Measurements from ENCODE around the gene CTNNA3.

CTNNA3 gene

DNA sequence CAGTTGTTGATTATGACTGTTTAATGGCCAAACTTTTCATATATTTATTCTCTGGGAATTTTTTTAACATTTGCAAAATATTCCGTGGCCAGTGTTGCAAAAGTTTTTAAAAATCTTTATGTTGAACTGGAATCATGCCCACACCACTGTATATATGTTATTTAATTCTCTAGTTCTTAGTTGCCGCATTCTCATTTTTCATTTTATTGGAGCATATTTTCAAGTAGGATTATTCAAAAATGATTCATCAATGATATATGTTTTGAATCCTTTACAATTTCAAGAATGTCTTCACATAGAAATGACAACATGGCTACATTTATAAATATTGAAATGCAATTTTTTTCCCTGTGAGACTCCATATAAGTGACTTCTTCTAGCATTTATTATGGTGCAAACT is 958.8 kb downstream of the CTNNA3 start:
- no peak for DNase-seq

- no peak for DNase-seq
Measured at GRCh38 chr10:66723608-66724400, 972.2 kb downstream of the CTNNA3 start.

DNA sequence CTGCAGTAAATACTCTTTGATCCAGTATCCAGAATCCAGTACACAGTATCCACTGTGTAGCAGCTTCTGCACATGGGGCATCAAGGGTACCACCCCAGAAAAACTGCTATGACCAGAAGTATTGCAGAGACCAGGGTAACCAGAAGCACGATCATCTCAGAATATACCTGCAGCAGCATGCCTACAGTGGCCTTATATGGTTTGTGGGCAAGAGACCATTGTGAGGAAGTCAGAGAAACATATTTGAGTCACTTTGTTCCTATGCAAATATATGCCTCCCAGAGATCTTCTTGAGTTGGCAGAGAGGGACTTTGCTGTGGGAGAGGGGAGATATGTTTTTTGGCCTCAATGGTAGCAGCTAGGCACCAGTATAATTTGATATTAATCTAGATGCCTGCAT is 976.5 kb downstream of the CTNNA3 start:
- DNase-seq = no peak

GRCh38 chr10:66717231-66717981 is 978.6 kb downstream of the CTNNA3 start:
- DNase-seq = peak in 2 of 3 experiments; percentile 8 to 72

DNA sequence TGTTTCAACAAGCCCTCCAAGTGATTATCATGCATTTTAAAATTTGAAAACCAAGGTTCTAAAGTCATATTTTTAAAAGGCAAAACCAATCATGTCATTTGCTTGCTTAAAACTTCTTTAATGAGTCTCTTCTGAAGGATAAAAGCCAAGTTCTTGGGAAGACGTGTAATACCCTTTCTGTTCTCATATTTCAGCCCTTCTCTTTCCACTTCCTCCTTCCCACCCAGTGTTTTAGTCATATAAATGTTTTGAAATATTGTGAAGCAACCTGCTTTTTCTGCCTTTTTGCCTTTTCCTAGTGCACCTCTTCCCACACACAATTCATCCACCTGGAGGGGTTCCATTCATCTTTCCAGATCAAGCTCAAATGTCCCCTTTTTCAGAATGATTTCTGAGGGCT is 981.3 kb downstream of the CTNNA3 start:
- DNase-seq = no peak

DNA sequence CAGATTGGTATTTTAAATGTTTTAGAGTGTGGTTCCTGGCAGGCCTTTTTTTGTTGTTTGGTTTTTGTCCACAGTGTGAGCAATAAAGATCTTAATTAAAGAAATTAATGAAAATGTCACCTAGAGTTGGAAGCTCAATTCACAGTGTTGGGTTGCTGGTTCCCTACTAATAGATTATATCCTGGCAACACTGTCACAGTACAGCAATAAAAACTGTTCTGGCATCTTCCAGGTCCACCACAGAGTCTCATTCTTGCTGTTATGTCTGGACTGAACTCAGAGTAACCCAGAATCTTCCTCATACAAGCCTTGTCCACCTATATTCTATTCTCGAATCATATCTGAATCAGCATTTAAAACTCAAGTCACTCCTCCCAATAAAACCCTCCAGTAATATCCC is 982.6 kb downstream of the CTNNA3 start:
- DNase-seq = no peak

DNA sequence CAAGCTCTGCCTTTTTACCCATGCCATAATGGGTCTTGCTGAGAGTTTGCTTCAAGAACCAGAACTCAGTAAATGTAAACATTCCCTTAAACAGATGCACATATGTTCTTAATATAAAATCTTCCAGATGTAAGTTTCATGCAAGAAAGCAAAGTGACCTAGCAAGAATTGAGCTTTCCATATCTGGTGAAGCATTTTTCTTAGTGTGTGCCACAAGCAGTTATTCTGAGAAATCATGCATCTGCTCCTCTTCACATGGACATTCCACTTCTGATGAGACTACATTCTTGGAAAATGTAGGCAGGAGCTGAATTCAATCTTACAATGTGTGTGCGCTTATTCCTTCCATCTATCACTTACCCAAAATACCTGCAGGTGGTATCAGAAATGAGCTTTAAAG is 997.9 kb downstream of the CTNNA3 start:
- DNase-seq = no peak

- no peak for DNase-seq
Measured at GRCh38 chr10:66695046-66695445, 1000.9 kb downstream of the CTNNA3 start.

GRCh38 chr10:66684581-66684980 is 1011.4 kb downstream of the CTNNA3 start:
- no peak for DNase-seq

DNA sequence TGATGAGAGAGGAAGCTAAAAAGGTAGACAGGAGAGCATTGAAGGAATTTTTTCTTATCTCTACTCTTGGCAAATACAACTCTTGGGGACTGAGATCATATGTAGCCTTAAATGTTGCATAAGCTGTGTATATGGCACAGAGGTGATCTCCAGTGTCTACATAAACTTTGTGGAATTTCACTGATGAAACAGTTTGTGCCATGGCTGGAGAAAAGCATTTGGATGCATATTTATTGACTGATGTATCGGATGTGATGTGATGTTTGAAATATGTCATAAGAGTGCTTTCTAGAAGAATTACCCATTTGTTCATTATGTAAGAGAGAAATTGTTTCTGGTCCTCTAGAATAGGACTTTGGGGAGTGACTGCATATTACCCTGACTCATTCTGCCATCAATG is 1015.1 kb downstream of the CTNNA3 start:
- no peak for DNase-seq

- no peak for DNase-seq
Measured at GRCh38 chr10:66678521-66678920, 1017.5 kb downstream of the CTNNA3 start.

GRCh38 chr10:66673071-66673470 is 1022.9 kb downstream of the CTNNA3 start:
- no peak for DNase-seq

DNA sequence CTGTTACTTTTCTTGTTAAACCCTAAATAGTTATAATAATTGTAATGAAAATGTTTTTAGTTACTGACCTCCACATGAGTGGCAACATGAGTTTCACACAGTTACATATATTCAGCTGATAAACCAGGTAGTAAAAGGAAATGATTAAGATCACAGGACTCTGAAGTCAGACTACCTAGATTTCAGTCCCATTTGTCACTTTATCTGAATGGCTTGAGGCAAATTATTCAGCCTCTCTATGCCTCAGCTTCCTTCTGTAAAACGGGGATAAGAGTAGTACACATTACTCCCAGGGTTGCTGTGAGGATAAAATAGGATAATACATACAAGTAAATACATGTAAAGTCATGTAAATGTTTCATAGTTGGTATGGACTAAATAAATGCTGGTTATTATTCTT is 1024.4 kb downstream of the CTNNA3 start:
- DNase-seq = no peak

GRCh38 chr10:66671064-66671463 is 1024.9 kb downstream of the CTNNA3 start:
- no peak for DNase-seq

DNA sequence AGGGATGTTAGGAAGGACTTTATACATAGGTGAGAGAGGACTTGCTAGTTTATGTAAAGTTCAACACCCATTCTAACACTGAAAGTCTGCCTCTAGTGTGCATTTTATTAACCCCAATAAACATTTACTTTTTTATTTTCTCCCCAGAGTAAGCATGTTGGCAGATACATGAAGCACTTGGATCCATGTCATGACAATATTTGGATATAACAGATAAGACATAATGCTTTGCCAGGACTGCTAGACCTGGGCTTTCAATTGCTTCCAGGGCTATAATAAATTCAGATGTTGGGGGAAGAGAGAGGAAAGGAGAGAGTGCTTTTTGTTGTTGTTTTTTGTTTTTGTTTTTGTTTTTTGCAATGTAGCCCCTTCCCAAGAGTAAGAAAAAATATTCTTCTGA is 1039.5 kb downstream of the CTNNA3 start:
- DNase-seq = no peak

DNA sequence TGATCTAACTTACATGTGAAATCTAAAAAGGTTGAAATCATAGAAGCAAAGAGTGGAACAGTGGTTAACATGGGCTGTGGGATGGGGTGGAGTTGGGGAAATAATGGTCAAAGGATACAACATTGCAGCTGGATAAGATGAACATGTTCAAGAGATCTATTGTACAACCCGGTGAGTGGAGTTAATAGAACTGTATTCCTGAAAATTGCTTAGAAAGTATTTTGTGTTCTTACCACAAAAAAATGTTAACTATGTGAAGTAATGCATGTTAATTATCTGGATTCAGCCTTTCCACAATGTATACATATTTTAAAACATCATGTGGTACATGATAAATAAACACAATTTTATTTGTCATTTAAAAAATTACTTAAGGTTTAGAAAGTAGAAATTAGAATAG is 1041.1 kb downstream of the CTNNA3 start:
- no peak for DNase-seq

DNA sequence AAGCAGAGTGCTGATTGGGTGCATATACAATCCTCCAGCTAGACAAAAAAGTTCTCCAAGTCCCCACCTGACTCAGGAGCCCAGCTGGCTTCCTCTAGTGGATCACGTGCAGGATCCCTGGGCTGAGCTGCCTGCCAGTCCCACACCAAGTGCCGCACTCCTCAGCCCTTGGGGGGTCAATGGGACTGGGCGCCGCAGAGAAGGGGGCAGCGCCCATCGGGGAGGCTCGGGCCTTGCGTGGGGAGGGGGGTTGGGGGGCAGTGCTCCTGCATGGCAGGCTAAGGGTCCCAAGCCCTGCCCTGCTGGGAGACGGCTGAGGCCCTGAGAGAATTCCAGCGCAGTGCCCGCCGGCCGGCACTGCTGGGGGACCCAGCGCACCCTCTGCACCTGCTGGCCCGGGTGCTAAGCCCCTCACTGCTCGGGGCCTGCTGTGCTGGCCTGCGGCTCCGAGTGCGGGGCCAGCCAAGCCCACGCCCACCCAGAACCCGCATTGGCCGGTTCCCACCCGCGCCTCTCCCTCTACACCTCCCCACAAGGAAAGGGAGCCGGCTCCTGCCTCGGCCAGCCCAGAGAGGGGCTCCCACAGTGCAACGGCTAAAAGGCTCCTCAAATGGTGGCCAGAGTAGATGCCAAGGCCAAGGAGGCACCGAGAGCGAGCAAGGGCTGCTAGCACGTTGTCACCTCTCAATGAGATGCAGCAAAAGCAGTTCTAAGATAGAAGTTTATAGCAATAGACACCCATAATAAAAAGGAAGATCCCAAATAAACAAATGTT is 1044.5 kb downstream of the CTNNA3 start:
- DNase-seq = no peak

- no peak for DNase-seq
Measured at GRCh38 chr10:66649626-66650025, 1046.4 kb downstream of the CTNNA3 start.

DNA sequence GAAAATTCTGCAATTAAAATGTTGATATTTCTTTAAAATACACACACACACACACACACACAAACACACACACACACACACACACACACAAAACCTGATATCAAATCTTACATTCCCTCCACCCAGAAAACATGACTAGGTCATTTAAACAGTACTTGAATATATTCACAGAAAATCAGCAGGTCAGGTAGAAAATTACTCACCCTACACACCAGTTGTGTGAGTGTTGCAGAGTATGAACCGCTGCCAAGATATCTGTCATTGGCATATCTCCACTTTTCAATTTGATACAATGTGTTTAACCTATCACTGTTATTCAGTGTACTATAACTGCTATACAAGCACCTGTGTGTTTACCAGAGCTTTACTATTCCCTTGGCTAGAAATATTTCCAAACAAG is 1053.8 kb downstream of the CTNNA3 start:
- no peak for DNase-seq

DNA sequence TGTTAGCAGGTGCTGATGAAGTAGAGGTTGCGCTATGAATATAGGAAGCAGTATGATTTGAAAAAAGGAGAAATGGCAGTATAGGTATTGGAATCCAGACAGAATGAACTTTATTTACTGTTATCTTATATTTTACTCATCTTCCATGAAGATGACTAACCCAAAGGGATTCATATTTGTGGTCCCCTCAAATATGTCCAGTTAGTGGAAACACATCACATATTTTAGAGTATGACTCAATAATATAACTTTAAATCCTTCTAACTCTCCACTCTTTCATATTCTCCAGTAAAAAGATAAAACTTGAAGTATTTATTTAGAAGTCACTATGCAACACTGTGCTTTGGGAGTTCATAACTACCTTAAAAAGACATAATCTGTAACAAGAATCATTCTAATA is 1056.6 kb downstream of the CTNNA3 start:
- DNase-seq = no peak

- peak in 1 of 3 experiments; percentile 1 for DNase-seq
Measured at GRCh38 chr10:66637273-66638036, 1058.5 kb downstream of the CTNNA3 start.

DNA sequence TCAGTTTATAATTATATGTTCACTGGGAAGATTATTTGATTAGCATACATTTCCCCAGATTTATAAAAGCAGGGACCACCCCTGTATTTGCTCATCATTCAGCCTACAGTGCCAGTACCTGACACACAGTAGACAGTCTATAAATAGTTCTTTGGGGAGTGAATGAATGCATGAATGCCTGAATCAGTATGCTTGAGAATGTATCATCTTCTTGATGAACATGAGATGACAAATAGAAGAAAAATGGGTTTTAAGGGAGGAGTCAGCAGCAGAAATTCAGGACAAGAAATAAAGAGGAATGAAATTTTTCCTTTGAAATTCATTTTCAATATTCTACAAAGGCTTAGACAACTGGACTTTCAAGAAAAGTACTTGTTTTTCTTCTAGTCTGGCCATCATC is 1066.0 kb downstream of the CTNNA3 start:
- no peak for DNase-seq

DNA sequence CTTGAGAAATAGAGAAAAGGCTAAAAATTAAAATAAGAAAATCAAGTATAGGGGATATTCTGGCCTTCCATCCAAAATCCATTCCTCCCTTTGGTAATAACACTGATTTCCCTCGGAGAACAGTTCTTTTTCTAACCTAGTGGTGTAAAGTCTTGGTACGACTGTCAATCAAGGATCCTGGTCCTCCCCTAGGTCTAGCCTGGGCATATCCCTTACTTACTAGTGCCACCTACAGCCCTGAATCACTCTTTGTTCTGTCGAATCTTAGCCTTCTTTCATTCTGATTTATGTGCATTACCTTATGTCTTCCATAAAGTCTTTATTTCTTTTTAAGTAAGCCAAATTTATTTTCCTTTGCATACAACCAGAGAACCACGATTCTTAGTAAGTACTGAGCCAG is 1068.8 kb downstream of the CTNNA3 start:
- DNase-seq = peak in 1 of 3 experiments; percentile 35

Data from NCI-H1417 (cell line).